ENCODE results near the gene EFNA2. TPM values are rescaled to one million over a fixed set of nuclear protein-coding genes. Genes with fewer than 3 reads are reported as not detected.

The EFNA2 gene
- total RNA-seq, 1 donor from 2014 or later, result not detected

DNA sequence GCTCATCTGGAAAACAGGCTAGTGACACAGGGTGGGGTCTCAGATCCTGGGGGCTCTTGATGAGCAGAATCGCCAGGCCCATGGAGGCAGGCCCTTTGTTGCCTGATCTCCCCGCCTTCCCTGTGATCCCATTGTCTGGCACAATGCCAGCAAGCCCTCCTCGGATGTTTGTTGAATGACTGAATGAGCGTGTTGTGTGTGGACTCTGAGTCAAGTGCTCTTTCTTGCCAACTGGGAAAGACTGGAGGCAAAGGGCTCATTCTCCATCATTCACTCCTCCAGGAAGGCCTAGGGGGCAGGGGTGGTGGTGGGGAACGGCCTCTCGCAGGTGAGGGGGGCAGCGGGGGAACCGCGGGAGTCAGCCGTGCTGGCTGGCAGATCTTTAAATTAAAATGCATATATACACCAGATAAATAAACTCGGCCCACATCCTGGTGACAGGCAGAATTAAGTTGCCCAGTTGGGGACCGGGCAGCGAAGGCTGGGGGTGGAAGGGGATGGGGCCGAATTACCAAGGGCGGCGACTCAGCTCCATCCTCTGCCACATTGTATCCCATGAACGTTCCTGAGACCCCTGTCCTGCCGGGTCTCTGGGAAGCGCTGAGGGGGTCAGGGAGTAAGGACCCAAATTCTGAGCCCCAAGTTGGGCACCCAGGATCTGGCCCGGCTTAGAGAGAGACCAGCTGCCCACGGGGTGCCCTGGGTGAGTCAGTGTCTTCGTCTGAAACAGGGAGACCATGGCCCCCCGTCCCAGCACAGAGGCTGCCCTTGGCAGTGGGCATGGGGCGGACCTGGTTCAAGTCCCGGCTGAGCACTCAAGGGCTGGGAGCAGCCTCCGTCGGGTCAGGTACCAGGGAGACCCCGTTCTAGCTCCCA is 24.5 kb downstream of the EFNA2 start:
- no peak overlapping the region for H3K27ac ChIP-seq
- H3K4me3 ChIP-seq, result no peak overlapping the region
- TF ChIP-seq POLR2AphosphoS5 (IDR thresholded peaks at IDR 0.05; ENCODE audit: insufficient read depth in 1 of 2, low read depth in 1 of 2), result no peak
- no peak for DNase-seq (ENCODE audit: extremely low spot score in 2 of 2)
- H3K36me3 ChIP-seq, result no peaks in the 10 kb centered on the region
- peaks cover under 1% of the 10 kb centered on the region for H3K4me1 ChIP-seq
- intact Hi-C loops (cut with DNase I), result no loop called here
- no peaks in the 10 kb centered on the region for H3K9me3 ChIP-seq
- H3K27me3 ChIP-seq, result no peaks in the 10 kb centered on the region

DNA sequence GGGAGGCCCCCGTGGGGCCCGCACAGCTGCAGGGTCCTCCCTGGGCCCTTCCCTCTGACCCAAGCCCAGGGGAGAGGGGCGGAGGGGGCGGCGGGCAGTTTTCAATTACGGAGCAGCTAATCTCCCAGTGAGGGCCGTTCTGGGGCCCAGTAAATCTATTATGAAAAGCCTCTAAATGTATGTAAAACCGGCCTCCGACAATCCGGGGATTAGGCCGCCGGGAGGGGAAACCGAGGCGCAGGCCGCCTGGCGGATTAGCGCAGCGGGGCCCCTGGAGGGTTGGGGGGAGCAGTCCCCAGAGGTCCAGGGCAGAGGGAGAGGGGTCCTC is 25.1 kb downstream of the EFNA2 start:
- Histone ChIP-seq H3K36me3 (no peaks in the 10 kb centered on the region), H3K27ac (no peak overlapping the region), H3K27me3 (no peaks in the 10 kb centered on the region), H3K4me1 (peaks cover 7% of the 10 kb centered on the region), H3K9me3 (no peaks in the 10 kb centered on the region), H3K4me3 (no peak overlapping the region)
- DNase-seq (ENCODE audit: extremely low spot score in 2 of 2), result no peak
- TF ChIP-seq POLR2A (IDR thresholded peaks at IDR 0.05), result no peak
- TF ChIP-seq POLR2AphosphoS5 (IDR thresholded peaks at IDR 0.05; ENCODE audit: insufficient read depth in 1 of 2, low read depth in 1 of 2), result no peak
- TF ChIP-seq, protein P1, sequence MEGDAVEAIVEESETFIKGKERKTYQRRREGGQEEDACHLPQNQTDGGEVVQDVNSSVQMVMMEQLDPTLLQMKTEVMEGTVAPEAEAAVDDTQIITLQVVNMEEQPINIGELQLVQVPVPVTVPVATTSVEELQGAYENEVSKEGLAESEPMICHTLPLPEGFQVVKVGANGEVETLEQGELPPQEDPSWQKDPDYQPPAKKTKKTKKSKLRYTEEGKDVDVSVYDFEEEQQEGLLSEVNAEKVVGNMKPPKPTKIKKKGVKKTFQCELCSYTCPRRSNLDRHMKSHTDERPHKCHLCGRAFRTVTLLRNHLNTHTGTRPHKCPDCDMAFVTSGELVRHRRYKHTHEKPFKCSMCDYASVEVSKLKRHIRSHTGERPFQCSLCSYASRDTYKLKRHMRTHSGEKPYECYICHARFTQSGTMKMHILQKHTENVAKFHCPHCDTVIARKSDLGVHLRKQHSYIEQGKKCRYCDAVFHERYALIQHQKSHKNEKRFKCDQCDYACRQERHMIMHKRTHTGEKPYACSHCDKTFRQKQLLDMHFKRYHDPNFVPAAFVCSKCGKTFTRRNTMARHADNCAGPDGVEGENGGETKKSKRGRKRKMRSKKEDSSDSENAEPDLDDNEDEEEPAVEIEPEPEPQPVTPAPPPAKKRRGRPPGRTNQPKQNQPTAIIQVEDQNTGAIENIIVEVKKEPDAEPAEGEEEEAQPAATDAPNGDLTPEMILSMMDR (IDR thresholded peaks at IDR 0.05), result no peak
- intact Hi-C loops (cut with DNase I), result no loop called here

DNA sequence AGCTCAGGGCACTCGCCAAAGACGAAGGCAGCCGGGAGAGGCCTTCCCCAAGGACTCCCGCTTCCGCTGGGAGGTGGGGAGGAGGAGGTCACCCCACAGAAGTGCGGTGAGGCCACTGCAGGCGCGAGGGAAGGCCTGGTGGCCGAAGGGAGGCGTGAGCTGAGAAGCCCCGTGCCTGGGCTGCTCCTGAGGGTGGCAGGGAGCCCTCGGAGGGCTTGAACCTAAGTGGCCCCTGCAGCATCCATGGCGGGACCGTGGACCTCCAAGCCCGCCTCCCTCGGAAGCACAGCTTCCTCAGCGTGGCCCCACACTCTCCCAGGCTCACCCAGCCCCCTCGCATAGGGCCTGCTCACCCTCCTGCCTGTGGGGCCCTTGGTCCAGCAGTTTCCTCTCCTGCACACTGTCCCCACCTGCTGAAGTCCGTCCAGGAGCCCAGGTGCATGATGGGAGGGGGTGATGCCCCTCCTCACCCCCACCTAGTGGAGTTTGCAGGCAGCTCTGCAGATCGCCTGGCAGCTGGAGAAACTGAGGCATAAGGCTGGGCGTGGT is 25.9 kb downstream of the EFNA2 start:
- H3K9me3 ChIP-seq, result no peaks in the 10 kb centered on the region
- H3K4me1 ChIP-seq, result peaks cover 11% of the 10 kb centered on the region
- no peak overlapping the region for H3K4me3 ChIP-seq
- no peak for DNase-seq (ENCODE audit: extremely low spot score in 2 of 2)
- no peak for TF ChIP-seq POLR2A (IDR thresholded peaks at IDR 0.05)
- TF ChIP-seq POLR2AphosphoS5 (IDR thresholded peaks at IDR 0.05; ENCODE audit: insufficient read depth in 1 of 2, low read depth in 1 of 2), result no peak
- TF ChIP-seq, protein P1 (IDR thresholded peaks at IDR 0.05), result no peak
- H3K27ac ChIP-seq, result no peak overlapping the region
- H3K36me3 ChIP-seq, result no peaks in the 10 kb centered on the region
- intact Hi-C loops (cut with DNase I), result no loop called here
- H3K27me3 ChIP-seq, result no peaks in the 10 kb centered on the region

DNA sequence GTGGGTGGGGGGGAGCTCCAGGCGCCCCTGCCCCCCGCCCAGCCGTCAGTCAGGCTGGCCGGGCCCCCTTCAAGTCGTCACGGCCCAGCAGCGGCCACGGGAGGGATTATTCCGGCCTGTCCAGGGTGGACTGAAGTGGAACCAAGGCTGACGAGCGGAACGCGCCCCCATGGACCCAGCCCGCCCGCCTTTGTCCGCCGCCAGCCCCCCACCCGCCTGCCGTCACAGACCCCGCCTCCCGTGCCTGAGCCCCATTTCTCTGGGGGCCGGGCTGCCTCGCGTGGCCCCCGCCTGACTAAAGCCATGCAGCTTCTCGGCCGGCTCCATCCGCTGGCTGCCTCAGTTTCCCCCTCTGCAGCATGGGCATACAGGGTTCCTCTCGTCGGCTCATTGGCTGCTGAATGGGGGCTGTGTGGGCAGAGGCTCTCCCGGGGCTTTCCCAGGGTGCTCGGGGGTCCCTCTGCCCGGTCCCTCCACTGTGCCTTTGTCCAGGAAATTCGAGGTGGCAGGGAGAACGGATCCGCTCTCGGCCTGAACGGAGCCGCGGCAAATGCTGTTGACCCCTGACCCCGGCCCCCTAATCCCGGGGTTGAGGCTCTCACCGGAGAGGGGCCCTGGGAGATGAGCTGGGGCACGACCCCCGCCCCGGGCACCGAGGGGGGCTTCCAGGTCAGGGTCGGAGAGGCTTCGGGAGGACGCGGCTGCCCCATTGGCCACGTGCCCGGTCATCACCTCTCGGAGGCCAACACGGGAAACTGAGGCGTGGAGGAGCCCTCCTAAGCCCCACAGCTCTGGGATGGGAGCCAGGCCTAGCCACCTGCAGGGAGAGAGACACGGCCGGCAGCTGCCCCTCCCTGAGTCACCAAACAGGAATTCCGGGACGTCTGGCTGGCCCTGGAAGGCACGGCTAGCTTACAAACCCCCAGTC is 27.4 kb downstream of the EFNA2 start:
- no peak for DNase-seq (ENCODE audit: extremely low spot score in 2 of 2)
- Histone ChIP-seq H3K27me3 (no peaks in the 10 kb centered on the region), H3K4me1 (peaks cover 11% of the 10 kb centered on the region), H3K9me3 (no peaks in the 10 kb centered on the region), H3K36me3 (no peaks in the 10 kb centered on the region), H3K4me3 (no peak overlapping the region), H3K27ac (no peak overlapping the region)
- intact Hi-C loops (cut with DNase I), result no loop called here
- TF ChIP-seq POLR2A (IDR thresholded peaks at IDR 0.05) (no peak), POLR2AphosphoS5 (IDR thresholded peaks at IDR 0.05; ENCODE audit: insufficient read depth in 1 of 2, low read depth in 1 of 2) (no peak)
- TF ChIP-seq, protein P1 (IDR thresholded peaks at IDR 0.05), result no peak

Data from vagina (tissue), 2 donors.